HG02763 (cell line): ENCODE data around the gene VSTM2L.

Experiments used
- ATAC-seq: cut with Tn5 transposase; IDR thresholded peaks from one replicate; pipeline ENCODE4 v1.9.1; 2021; ENCODE audit warnings: mild to moderate bottlenecking, moderate library complexity; ENCODE audit not compliant: unreplicated experiment

Gene VSTM2L

DNA sequence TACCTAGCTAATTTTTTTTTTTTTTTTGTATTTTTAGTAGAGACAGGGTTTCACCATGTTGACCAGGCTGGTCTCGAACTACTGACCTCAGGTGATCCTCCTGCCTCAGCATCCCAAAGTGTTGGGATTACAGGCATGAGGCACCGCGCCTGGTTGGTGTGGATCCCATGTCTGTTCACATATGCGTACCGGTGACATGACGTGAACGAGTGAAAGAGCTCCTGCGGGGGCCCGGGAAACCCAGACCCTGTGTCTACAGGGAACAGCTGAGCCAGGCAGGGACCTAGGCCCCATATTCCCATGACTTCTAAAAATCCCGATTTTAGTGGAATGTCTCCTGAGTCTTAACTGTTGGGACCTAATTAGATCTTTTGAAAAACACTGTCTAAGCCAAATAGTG is 33.1 kb downstream of the VSTM2L start:
- ATAC-seq, result no peak

GRCh38 chr20:37936451-37936850 is 33.5 kb downstream of the VSTM2L start:
- no peak for ATAC-seq

- no peak for ATAC-seq
Measured at GRCh38 chr20:37937686-37938085, 34.8 kb downstream of the VSTM2L start.

DNA sequence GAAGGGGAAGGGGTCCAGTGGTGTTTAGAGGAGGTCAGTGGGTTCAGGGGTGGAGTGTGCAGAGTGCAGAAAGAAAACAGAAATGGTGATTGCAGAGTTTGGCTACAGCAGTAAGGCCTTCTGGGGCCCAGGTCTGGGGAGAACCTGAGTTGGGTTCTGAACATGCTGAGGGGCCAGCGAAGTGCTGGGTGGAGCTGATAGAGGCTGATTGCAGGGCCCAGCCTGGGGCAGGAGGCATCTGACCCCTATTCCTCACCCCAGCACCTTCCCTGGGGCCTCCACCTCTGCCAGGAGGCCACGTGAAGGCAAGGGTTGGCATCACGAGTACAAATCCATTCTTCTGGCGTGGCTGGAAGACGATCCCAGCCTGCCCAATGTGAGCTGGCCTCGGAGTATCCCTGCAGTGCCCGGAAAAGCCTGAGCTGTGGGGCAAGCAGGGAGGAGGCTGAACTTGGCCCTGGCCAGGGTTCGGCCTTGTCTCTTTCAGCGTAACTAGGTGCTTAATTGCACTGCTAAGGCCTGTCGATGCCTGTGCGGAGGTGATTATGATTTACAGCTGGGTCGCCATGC is 35.3 kb downstream of the VSTM2L start:
- ATAC-seq, result no peak

DNA sequence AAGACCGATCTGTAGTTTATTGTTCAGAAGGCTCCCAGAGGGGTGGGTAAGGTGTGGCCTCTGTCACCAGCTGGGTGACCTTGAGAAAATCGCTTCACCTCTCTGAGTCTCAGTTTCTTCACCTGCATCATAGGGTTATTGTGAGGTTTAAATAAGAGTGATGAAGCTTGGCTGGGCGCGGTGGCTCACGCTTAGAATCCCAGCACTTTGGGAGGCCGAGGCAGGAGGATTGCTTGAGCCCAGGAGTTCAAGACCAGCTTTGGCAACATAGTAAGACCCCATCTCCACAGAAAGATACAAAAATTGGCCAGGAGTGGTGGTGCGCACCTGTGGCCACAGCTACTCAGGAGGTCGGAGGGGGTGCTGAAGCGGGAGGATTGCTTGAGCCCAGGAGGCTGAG is 36.0 kb downstream of the VSTM2L start:
- no peak for ATAC-seq

- no peak for ATAC-seq
Measured at GRCh38 chr20:37939701-37940560, 37.0 kb downstream of the VSTM2L start.

GRCh38 chr20:37940858-37941257 is 37.9 kb downstream of the VSTM2L start:
- ATAC-seq, result no peak

GRCh38 chr20:37941332-37941731 is 38.4 kb downstream of the VSTM2L start:
- ATAC-seq, result no peak

DNA sequence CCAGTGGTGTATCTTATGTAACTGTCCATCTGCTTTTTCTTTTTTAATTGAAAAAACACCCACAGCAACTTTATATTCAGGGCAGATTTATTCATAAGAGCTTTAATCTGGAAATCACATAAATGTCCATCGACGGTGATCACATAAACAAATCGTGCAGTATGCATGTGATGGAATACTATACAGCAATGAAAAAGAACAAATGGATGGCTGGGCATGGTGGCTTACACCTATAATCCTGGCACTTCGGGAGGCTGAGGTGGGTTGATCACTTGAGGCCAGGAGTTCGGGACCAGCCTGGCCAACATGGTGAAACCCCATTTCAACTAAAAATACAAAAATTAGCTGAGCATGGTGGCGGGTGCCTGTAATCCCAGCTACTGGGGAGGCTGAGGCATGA is 39.1 kb downstream of the VSTM2L start:
- no peak for ATAC-seq

- no peak for ATAC-seq
Measured at GRCh38 chr20:37943033-37943432, 40.1 kb downstream of the VSTM2L start.

DNA sequence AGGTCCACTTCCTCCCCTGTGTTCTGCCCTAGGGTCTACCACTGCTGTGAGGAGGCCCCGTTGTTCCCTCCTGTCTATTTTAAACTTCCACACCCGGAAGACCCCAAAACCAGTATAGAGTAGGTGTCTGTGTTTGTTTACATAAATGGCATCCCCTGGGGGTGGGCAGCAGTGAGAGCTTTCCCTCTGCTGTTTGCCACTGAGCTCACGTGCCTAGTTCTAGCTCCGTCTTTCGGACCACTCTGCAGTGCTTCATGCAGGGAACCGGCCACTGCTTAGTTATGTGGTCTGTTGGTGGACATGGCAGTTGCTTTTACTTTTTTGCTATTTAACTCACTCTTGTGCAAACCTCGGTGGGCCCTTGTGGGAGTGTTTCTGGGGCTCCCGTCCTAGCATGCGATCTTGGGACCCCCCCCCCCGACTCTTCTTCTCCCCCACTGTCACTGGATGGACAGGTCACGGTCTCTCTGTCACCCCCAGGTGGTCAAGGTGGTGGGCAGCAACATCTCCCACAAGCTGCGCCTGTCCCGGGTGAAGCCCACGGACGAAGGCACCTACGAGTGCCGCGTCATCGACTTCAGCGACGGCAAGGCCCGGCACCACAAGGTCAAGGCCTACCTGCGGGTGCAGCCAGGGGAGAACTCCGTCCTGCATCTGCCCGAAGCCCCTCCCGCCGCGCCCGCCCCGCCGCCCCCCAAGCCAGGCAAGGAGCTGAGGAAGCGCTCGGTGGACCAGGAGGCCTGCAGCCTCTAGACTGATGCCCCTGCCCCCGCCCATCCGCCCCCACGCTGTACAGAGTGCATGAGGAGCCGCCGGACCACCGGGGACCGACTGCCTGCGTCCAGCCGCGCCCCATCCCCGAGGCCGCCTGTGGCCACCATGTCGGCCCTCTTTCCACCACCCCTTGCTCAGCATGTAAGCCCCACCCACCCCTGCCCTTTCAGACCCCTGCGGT is 40.9 kb downstream of the VSTM2L start:
- ATAC-seq, result no peak

DNA sequence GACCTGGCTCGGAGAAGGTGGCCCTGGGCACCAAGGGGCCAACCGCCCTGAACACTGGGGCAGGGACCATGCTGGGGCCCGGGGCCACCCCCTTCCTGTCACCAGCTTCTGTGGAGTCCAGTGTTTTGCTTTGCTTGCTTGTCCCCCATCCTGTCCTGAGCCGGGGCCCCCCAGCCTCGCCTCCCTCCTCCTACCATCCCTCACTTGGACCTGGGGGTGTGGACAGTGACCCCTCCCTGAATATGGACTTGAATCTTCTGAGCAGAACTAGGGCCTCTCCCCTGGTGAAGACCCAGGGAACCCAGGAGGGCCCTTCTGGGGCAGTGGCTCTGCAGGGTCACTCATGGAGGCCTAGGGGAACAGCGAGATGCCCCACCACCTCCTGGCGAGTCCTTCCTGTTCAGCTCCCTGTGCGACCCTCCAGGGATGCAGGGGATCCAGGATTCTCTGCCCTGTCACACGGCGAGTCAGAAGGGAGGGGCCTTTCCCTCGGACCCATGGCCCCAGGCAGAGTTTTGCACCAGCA is 41.6 kb downstream of the VSTM2L start:
- no peak for ATAC-seq

DNA sequence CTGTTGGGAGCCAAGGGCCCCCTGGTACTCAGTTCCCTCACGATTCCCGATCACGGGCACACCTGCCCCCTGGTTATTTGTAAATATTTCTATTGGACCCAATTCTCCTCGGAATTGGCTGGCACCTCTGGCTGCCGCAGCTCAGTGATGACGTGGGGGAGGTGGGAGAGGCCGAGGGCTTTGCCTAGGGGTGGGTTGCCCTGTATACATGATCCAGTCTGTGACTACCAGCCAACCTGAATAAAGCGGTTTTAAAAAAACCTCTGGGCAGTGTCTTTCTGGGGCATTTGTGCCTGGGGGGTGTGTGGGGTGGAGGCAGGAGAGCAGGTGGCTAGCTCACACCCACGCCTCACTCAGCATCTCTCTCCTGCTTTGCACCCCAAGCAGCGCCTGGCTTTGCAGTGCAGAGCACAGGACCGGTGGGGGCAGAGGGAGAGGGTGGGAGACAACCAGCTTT is 42.2 kb downstream of the VSTM2L start:
- ATAC-seq, result no peak

GRCh38 chr20:37946946-37947345 is 44.0 kb downstream of the VSTM2L start:
- no peak for ATAC-seq

DNA sequence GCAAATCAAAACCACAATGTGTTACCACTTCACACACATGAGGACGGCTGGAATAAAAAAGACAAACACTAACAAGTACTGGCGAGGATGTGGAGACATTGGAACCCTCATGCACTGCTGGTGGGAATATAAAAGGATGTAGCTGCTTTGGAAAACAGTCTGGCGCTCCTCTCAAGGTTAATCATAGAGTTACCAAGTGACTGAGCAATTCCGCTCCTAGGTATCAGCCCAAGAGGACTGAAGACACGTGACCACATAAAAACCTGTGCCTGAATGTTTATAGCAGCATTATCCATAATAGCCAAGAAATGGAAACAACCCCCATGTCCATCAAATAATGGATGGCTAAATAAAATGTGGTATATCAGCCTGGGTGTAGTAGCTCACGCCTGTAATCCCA is 45.0 kb downstream of the VSTM2L start:
- no peak for ATAC-seq

DNA sequence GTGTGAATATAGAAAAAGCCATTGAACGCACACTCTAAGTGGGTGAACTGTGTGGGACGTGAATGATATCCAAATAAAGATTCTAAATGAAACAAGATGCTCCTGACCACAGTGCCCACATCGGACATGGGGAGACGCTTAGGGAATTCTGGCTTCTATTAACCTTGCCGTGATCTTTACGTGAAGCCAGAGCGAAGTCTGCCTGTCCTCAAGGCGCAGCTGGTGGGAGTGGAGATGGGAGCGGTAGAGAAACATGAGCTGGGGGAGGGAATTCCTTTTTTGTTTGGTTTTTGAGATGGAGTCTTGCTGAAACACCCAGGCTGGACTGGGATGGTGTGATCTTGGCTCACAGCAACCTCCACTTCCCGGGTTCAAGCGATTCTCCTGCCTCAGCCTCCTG is 46.0 kb downstream of the VSTM2L start:
- ATAC-seq, result no peak

GRCh38 chr20:37954190-37954589 is 51.3 kb downstream of the VSTM2L start:
- ATAC-seq, result no peak

- no peak for ATAC-seq
Measured at GRCh38 chr20:37954626-37955025, 51.7 kb downstream of the VSTM2L start.

DNA sequence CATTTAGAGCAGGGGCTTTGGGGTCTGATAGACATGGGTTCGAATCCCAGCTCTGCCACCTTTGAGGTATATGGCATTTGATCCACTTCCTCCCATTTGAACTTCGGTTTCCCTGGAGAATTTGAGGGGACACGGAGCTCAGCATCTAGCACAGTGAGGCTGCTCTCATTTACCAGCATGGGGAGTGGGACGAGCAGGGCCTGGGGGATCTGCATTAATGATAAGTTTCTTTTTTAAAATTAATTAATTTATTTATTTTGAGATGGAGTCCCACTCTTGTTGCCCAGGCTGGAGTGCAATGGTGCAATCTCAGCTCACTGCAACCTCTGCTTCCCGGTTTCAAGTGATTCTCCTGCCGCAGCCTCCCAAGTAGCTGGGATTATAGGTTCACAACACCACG is 52.6 kb downstream of the VSTM2L start:
- no peak for ATAC-seq

DNA sequence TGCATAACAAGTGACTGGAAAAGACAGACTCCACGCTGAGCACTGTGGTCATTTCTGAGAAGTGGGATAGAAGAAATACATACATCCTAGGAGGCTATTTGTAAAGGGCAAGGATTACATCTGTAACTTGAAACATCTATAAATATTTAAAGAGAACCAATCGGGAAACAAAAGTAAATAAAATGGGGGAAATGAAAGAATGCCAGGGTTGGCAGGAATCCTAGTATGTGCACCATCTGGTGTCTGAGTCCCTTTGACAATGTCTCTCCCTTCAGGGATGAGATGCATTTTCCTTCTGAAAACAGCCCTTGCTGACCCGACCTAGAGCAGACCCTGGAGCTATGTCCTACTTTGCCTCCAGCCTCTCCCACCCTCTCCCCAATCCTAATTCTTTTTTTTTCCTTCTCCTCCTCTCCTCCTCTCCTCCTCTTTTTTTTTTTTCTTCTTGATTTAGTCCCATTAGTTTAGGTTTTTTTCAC is 53.2 kb downstream of the VSTM2L start:
- ATAC-seq, result no peak
